HG02852 (cell line): ENCODE measurements around the gene SMARCC1.

Source experiments
- ATAC-seq: cut with Tn5 transposase; IDR thresholded peaks from one replicate; pipeline ENCODE4 v1.9.1; 2021; ENCODE audit warnings: mild to moderate bottlenecking, moderate library complexity; ENCODE audit not compliant: unreplicated experiment

Gene SMARCC1

DNA sequence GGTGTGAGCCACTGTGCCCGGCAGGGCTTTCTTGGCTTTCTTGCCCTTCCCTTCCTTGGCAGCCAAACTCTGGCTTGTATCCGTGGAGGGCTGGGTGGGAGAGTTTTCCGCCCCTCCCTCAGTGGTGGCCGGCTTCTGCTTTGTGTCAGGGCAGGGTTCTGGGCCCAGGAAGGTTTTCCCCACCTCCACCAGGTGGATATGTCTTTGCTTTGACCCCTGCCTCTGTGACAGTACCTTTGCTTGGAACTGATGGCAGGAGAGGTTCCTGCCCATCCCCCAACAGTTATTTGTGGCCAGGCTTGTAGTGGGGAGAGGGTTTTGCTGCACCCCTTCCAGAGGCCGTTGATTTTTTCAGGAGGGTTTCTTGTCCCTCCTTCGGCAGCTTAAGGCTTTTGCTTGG, 227.4 kb downstream of the SMARCC1 start:
- ATAC-seq = no peak

DNA sequence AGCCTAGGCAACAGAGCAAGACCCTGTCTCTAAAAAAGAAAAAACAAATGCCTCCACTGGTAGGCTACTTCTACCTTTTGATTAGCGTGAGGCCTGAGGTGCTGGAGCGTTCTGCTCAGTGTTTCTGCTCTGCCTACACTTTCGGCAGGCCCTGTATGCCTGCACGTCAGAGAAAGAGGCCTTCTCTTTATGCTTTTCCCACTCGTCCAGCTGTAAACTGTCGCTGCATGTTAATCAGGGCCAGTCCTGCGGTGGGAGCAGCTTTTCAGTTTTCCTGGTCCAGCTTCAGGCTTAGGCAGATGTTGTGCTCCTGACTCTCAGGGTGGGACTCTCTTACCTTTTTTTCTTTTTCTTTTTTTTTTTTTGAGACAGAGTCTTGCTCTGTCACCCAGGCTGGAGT, 228.3 kb downstream of the SMARCC1 start:
- no peak for ATAC-seq

DNA sequence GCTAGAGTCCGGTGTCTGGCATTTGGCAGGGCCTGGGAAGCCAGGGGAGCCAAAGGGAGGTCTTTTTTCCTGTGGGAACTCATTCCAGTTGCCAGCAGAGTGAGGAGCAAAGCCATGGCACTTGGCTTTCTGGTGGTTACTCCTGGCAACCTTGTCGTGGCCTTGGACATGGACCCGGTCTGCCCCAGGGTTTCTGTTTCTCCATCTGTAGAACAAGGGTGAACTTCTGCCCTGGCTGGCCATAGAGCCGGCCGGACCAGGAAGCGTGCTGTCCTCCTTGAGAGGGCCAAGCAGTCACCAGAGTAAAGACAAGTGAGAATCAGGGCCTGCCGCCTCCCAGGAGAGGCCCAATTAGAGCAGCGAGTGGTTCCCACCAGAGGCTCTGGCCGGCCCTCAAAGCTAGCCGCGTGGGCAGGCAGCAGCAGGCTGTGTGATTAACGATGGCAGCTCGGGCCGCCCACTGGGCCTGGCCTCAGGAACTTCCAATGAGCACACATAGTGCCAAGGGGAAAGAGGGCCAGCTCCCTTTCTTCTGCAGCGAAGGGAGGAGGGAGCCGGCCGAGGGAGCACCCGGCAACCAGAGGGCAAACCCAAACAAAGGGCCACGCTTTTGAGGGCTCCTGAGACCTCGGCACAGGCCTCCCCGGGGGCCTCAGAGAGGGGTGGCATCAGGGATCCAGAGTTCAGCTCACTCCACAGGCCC, 239.1 kb downstream of the SMARCC1 start:
- ATAC-seq = no peak

- no peak for ATAC-seq
These were observed 240.0 kb downstream of the SMARCC1 start for GRCh38 chr3:47541583-47542108.

DNA sequence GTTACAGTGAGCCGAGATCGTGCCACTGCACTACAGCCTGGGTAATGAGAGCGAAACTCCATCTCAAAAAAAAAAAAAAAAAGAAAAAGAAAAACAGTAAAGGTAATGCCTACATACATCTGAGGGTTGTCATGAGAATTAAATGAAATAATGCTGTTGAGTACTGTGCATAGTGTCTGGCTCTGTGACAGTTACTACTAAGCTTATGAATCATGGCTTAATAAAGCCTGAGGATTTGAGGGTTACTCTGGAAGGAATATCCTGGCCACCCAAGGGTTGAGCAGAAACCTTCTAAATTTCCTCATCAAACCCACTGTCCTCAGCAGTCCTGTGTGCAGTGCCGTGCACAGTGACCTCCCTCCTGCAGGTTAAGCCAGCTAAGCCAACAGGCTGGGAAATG, 241.4 kb downstream of the SMARCC1 start:
- ATAC-seq = no peak

DNA sequence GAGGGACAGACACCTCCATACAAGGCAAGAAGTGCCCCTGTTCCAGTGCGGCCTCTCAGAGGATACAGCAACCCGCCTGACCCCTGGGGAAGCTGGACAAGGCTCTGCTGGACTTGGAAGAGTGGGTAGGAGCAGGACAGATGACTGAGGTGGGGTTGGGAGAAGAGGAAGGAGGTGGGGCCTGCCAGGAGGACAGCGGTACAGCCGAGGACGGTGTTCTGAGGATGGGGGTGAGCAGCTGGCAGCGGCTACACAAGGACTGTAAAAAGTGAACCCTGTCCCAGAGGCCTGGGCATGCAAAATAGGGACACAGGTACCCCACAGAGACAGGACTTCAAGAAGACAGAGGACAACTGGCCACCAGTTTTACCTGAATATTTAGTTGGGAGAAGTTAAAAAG, 244.7 kb downstream of the SMARCC1 start:
- no peak for ATAC-seq

- no peak for ATAC-seq
These were observed 245.3 kb downstream of the SMARCC1 start for GRCh38 chr3:47536221-47536891.
